NCI-H2107 (cell line): ENCODE results near the gene ZNF385D.

Source experiments
- DNase-seq: peaks from one replicate; lab custom pipeline; 2025; lab: John Stamatoyannopoulos, UW

The ZNF385D gene

GRCh38 chr3:21673393-21673792, 77.6 kb downstream of the ZNF385D start:
- DNase-seq, result no peak

DNA sequence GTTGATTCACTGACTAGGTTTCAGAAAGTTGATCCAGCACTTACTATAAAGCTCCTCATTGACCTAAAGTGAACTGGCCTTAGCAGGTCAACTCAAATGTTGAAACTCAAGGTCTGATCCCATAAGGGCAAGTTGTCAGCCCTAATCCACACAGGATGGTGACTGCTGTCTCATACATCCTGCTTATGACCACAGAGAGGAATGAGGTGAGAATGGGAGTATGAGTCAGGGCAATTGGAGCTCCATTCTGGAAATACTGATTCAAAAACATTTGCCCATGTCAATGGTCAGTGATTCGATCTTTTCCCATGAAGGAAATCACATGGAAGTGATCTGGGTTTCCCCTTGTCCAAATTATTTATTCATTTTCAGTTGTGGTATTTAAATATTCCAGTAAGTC, 78.7 kb downstream of the ZNF385D start:
- no peak for DNase-seq

- no peak for DNase-seq
These were observed 80.6 kb downstream of the ZNF385D start for GRCh38 chr3:21670386-21670785.

- DNase-seq, result no peak
These were observed 83.0 kb downstream of the ZNF385D start for GRCh38 chr3:21668012-21668411.

DNA sequence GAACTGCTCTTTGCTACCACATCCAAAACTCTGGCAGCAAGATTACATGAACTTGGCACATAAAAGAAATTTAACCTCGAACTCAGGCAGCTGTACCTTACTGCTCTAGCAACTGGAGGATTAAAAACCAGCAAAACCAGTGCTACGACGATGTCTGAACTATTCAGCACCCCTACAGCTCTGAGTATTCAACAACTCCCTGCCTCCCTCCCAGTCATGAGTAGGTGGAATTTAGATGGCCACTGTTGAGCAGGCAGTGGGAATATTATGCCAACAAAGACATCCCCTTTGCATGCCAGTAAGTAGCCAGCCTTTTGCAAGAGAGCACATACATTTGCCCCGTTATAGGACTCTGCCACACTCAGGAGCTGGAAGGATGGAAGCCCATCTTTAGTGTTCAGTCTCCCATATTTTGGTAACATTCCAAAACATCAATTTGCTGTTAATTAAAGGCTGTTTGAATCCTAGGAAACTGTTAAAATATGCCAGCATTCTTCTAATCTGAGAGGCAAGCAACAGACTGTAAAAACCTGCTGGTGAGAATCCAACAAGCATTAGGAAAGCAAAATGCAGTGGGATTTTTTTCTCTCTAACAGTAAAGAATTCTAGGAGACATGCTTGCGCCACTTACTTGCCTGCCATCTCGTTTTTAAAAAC, 85.4 kb downstream of the ZNF385D start:
- no peak for DNase-seq

DNA sequence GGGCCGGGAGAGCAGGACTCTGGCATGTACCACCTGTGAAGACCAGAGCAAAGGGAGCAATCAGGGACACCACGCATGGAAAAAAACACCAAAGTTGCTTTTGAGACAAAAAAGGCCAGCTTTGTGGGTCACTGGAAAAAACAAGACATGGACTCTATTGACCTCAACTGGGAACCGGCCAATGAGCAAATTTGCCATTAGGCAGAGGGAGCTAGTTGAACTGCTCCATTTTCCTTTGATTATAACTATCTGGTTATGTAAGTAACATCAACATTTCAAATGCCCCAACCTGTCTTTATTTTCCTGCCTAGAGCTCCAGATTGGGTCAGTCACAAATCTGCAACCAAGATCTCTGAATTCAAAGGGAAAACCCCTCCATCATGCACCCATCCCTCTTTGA, 86.0 kb downstream of the ZNF385D start:
- no peak for DNase-seq

DNA sequence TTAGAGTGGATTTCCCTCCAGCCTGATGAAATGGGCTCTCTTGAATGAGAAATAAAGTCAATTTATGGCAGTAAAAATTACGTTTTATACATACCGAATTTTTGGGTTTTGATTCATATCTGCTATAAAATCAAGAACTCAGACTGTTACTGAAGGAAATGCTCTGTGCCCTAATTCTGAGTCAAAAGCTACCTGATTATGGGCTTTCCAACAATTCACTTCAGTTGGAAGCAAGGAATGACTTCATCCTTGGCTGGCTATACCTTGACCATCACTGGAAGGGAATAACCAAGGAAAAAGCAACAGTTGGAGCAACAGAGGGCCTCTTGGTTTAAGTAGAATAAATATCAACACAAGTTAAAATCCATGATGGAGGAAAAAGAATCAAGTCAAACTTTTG, 88.6 kb downstream of the ZNF385D start:
- DNase-seq, result no peak

DNA sequence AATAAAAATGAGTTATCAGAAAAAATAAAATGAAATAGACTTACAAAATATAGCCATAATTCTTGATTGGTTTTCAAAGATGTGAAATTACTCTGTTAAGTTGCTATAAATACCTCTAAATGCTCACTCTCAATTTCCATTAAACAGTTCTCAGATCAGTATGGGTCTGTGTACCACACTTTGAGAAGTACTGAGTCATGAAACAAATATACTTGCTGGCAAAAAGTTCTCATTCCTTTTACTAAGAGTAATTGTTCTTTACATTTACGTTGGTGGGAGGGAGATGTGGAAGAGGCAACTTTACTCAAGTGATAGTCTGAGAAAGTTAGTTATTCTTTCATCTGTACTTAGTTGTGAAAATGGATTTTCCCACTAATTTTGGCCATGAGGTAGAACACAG, 96.3 kb downstream of the ZNF385D start:
- no peak for DNase-seq

GRCh38 chr3:21654241-21654640, 96.8 kb downstream of the ZNF385D start:
- no peak for DNase-seq

DNA sequence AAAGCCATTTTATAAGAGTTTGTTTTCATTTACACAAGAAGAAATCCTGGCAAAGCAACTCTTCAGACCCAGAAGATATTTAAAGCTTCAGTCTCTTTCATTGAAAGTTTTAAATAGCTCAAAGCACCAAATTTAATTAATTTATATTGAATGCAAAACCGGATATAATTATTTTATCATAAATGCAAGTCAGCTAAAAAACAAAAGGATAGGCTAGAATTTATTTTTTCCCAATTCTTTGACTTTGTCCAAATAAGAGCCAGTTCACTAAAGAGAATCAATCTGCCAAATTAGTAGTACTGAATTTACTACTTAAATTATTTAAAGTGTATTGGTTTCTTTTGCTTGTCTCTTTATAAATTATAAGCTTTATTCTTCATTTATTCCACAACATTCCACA, 101.5 kb downstream of the ZNF385D start:
- DNase-seq, result no peak

DNA sequence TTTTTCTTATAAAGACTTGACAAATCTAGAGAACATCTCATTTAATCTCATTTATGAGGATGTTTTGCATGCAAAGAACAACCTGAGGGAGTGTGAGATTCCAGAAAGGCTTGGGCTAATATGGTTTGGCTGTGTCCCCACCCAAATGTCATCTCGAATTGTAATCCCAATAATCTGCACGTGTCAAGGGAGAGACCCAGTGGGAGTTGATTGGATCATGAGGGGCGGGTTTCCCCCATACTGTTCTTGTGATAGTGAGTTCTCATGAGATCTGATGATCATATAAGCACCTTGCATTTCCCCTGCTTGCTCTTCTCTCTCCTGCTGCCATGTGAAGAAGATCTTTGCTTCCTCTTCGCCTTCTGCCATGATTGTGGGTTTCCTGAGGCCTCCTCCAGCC, 103.0 kb downstream of the ZNF385D start:
- no peak for DNase-seq

DNA sequence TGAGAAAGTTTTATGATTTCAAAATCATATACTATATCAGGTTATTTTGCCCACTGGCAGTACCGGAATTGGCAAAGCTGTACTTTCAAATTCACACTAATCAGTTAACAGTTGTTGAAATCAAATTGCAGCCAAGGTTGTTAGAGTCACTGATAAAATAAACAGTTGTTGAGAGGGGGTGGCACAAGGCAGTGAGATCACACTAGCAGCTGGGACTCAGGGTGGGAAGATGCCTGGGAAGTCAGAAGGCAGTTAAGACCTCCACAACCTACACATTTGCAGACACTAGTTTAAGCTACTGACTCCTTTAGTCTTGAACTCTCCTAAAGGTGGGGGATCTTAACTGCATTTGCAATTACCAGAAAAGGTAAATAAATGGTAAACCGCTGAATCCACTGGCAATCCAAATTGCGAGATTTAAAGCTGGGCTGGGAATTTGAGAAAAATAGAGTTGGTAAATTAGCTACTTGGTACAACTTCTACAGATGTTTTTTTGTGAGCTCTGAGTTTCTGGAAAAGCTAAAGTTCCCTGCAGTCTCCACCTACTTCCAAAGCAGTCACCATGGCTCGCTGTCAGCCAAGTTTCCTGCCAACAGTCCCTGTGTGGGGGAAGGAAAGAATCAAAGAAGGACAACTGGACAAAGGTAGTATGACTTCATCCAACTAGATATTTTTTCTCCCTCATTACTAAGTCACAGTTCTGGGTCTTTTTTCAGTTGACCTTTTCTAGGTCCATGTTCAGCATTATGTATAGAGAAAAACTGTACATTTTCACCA, 105.7 kb downstream of the ZNF385D start:
- no peak for DNase-seq

DNA sequence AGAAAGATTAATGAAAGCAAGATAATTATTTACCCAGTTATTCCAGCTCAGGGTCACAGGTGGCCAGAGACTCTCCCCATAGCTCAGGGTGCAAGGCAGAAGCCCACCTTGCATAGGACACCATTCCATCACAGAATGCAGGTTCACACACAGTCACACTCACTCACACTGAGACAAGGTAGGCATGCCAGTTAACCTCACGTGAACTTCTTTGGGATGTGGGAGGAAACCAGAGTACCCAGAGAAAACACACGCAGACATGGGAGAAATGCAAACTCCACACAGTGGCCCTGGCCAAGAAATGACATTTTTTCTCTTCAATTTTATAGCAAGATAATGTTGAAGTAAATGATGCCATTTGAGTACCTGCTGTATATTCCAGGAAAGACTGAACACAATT, 106.7 kb downstream of the ZNF385D start:
- DNase-seq, result no peak

DNA sequence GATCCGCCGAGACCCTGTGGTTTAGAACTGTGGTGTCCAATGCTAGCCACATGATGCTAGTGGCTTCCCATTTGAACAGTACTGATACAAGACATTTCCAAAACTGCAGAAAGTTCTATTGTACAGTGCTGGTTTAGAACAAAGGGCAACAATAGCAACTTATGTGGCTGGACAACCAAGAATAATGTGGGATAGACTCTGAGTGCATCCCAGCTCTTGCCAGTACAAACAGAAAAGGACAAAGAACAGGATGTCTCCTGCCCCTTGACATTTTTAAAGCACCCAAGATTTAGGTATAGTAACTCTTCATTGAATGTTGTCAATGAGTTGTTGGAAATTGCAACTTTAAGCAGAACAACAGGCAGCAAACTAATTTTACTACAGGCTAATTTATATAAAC, 107.3 kb downstream of the ZNF385D start:
- no peak for DNase-seq

GRCh38 chr3:21642433-21642832, 108.6 kb downstream of the ZNF385D start:
- no peak for DNase-seq

GRCh38 chr3:21641959-21642358, 109.1 kb downstream of the ZNF385D start:
- DNase-seq, result no peak

DNA sequence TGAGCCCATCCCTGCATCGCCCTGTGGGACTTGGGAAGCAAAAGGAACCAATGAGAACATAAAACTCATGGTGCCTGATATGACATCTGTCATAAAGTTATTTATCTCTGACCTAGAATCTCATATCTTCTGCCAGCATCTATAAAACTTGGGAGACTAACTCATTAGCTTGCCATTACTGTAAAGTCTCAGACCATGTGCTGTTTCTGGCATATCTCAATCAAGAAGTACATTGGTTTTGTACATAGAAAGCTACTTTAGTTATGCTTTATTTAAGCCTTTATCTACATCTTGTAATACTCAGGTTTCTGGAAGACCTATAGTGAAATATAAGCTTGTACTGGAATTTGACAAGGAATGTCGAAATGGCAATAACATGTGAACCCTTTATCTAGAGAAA, 112.5 kb downstream of the ZNF385D start:
- no peak for DNase-seq

- DNase-seq, result no peak
These were observed 116.9 kb downstream of the ZNF385D start for GRCh38 chr3:21634112-21634511.

- no peak for DNase-seq
These were observed 126.5 kb downstream of the ZNF385D start for GRCh38 chr3:21624524-21624923.

GRCh38 chr3:21621181-21621651, 129.8 kb downstream of the ZNF385D start:
- DNase-seq, result no peak

DNA sequence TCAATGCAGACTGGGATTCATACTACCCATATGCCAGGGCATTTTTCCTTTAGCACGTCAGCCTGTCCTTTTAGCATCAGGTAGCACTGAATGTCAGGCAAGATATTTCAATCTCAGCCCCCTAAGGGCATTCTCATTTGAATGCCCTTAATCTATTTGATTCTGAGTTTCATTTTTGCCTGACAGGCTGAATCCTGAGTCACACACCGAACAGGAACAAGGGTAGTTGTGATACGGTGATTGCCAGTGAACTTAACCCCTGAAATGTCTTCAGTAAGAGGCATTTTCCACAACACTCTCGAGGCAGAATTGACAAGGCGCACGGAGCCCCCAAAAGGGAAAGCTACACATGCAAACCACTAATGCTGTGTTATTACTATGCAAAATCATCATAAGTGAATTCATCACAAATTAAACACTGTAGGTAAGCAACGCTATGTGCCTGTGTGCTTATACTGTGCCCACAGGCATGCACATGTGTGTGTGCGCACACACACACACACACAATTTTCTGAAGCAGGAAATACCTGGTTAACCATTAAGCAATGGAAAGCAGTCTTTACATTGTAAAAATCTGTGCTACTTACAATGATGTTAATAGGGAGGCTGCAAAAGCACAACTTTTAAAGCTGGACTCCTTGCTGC, 130.4 kb downstream of the ZNF385D start:
- DNase-seq, result no peak

DNA sequence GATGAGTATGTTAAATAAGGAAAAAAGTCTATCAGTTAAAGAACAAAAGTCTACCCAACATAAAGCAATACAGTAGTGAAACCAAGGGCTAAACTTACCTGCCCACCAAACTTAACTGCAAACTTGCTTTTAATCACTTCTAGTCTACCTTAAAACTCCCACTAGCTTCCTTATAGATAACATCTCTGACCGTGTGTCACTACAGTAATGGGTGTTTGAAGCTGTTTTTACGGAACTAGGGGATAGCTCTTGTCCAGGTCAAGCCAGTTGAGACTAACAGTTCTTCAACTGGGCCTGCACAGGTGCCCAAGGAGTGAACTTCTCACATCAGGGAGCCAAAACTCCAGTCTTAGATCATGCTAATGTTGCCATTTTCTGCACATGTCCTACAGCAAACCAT, 132.3 kb downstream of the ZNF385D start:
- no peak for DNase-seq

- no peak for DNase-seq
These were observed 137.5 kb downstream of the ZNF385D start for GRCh38 chr3:21613372-21614070.
